Measurements from ENCODE around the gene BOLA1. TPM values are rescaled to one million over a fixed set of nuclear protein-coding genes. Genes with fewer than 3 reads are reported as not detected.

BOLA1 gene
- total RNA-seq, 1 experiment from 2014 or later: 15.3 TPM

- TF ChIP-seq RELA (CRISPR knock-in tag; IDR thresholded peaks at IDR 0.05; ENCODE audit: borderline replicate concordance) (no peak), NFYB (CRISPR knock-in tag; conservative IDR thresholded peaks at IDR 0.05; ENCODE audit: low read depth) (no peak), JUN (CRISPR knock-in tag; IDR thresholded peaks at IDR 0.05) (no peak), USF1 (CRISPR knock-in tag; IDR thresholded peaks at IDR 0.05) (no peak), SOX15 (CRISPR knock-in tag; IDR thresholded peaks at IDR 0.05) (no peak), ZNF232 (CRISPR knock-in tag; IDR thresholded peaks at IDR 0.05) (no peak), AFF4 (CRISPR knock-in tag; IDR thresholded peaks at IDR 0.05; ENCODE audit: borderline replicate concordance) (no peak), ETV6 (CRISPR knock-in tag; IDR thresholded peaks at IDR 0.05) (no peak), ZSCAN18 (CRISPR knock-in tag; IDR thresholded peaks at IDR 0.05) (no peak), TP53 (CRISPR knock-in tag; IDR thresholded peaks at IDR 0.05) (no peak)
- TF ChIP-seq, protein P1, sequence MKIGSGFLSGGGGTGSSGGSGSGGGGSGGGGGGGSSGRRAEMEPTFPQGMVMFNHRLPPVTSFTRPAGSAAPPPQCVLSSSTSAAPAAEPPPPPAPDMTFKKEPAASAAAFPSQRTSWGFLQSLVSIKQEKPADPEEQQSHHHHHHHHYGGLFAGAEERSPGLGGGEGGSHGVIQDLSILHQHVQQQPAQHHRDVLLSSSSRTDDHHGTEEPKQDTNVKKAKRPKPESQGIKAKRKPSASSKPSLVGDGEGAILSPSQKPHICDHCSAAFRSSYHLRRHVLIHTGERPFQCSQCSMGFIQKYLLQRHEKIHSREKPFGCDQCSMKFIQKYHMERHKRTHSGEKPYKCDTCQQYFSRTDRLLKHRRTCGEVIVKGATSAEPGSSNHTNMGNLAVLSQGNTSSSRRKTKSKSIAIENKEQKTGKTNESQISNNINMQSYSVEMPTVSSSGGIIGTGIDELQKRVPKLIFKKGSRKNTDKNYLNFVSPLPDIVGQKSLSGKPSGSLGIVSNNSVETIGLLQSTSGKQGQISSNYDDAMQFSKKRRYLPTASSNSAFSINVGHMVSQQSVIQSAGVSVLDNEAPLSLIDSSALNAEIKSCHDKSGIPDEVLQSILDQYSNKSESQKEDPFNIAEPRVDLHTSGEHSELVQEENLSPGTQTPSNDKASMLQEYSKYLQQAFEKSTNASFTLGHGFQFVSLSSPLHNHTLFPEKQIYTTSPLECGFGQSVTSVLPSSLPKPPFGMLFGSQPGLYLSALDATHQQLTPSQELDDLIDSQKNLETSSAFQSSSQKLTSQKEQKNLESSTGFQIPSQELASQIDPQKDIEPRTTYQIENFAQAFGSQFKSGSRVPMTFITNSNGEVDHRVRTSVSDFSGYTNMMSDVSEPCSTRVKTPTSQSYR (CRISPR knock-in tag; IDR thresholded peaks at IDR 0.05): no peak
- TF ChIP-seq, protein P2, sequence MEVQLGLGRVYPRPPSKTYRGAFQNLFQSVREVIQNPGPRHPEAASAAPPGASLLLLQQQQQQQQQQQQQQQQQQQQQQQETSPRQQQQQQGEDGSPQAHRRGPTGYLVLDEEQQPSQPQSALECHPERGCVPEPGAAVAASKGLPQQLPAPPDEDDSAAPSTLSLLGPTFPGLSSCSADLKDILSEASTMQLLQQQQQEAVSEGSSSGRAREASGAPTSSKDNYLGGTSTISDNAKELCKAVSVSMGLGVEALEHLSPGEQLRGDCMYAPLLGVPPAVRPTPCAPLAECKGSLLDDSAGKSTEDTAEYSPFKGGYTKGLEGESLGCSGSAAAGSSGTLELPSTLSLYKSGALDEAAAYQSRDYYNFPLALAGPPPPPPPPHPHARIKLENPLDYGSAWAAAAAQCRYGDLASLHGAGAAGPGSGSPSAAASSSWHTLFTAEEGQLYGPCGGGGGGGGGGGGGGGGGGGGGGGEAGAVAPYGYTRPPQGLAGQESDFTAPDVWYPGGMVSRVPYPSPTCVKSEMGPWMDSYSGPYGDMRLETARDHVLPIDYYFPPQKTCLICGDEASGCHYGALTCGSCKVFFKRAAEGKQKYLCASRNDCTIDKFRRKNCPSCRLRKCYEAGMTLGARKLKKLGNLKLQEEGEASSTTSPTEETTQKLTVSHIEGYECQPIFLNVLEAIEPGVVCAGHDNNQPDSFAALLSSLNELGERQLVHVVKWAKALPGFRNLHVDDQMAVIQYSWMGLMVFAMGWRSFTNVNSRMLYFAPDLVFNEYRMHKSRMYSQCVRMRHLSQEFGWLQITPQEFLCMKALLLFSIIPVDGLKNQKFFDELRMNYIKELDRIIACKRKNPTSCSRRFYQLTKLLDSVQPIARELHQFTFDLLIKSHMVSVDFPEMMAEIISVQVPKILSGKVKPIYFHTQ (CRISPR knock-in tag; IDR thresholded peaks at IDR 0.05): no peak
- TF ChIP-seq, protein P3, sequence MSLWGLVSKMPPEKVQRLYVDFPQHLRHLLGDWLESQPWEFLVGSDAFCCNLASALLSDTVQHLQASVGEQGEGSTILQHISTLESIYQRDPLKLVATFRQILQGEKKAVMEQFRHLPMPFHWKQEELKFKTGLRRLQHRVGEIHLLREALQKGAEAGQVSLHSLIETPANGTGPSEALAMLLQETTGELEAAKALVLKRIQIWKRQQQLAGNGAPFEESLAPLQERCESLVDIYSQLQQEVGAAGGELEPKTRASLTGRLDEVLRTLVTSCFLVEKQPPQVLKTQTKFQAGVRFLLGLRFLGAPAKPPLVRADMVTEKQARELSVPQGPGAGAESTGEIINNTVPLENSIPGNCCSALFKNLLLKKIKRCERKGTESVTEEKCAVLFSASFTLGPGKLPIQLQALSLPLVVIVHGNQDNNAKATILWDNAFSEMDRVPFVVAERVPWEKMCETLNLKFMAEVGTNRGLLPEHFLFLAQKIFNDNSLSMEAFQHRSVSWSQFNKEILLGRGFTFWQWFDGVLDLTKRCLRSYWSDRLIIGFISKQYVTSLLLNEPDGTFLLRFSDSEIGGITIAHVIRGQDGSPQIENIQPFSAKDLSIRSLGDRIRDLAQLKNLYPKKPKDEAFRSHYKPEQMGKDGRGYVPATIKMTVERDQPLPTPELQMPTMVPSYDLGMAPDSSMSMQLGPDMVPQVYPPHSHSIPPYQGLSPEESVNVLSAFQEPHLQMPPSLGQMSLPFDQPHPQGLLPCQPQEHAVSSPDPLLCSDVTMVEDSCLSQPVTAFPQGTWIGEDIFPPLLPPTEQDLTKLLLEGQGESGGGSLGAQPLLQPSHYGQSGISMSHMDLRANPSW (CRISPR knock-in tag; conservative IDR thresholded peaks at IDR 0.05; ENCODE audit: low read depth): no peak
- TF ChIP-seq, protein P4, sequence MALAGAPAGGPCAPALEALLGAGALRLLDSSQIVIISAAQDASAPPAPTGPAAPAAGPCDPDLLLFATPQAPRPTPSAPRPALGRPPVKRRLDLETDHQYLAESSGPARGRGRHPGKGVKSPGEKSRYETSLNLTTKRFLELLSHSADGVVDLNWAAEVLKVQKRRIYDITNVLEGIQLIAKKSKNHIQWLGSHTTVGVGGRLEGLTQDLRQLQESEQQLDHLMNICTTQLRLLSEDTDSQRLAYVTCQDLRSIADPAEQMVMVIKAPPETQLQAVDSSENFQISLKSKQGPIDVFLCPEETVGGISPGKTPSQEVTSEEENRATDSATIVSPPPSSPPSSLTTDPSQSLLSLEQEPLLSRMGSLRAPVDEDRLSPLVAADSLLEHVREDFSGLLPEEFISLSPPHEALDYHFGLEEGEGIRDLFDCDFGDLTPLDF (CRISPR knock-in tag; IDR thresholded peaks at IDR 0.05): no peak
- Mint-ChIP-seq H3K9me3 (no peaks in the 10 kb centered on the region), H3K27ac (no peak overlapping the region), H3K4me3 (no peak overlapping the region), H3K4me1 (no peaks in the 10 kb centered on the region), H3K27me3 (ENCODE audit: low read depth) (no peaks in the 10 kb centered on the region), H3K36me3 (no peaks in the 10 kb centered on the region)
- DNase-seq (ENCODE audit: low spot score): no peak
- no peak for ATAC-seq
- ChIA-PET POLR2A (no interaction called here), CTCF (no interaction called here)
These were observed 22.0 kb upstream of the BOLA1 start for GRCh38 chr1:149877211-149877946.
